HepG2 (cell line): ENCODE data around the gene SCN8A. TPM values are rescaled to one million over a fixed set of nuclear protein-coding genes. Genes with fewer than 3 reads are reported as not detected.

Experiments
- ATAC-seq: fragments of 200-7000 bp; cut with Tn5 transposase; 3 replicates; pipeline ENCODE4 v1.9.1; 2020; ENCODE audit warnings: mild to moderate bottlenecking, moderate library complexity
- BruUV-seq: library from RNA; stranded (reverse); fragments of 400-500 nt; replicated peaks from 2 replicates; lab custom pipeline; 2021; lab: Mats Ljungman, UMichigan
- CTCF ChIA-PET: fragments of 300-600 bp; formaldehyde crosslinking; extraction: SDS; loops from one replicate; lab custom pipeline; 2021; ENCODE audit warnings: low total read pairs, inconsistent platforms, low intra/inter-chr PET ratio; lab: Yijun Ruan, JAX
- POLR2A ChIA-PET: fragments of 350-600 bp; sonication (Branson Sonifier 250); formaldehyde crosslinking; loops from one replicate; lab custom pipeline; 2020; ENCODE audit warnings: antibody characterized with exemption, inconsistent platforms; lab: Yijun Ruan, JAX
- DNase-seq: peaks from one replicate; pipeline ENCODE4 v3.0.0-alpha.2; 2015; ENCODE audit warnings: low spot score
- FAIRE-seq: peaks from 3 replicates; lab custom pipeline; 2011; peaks lifted over from hg19 to GRCh38; lab: Jason Lieb, UNC
- H2AFZ ChIP-seq: one replicate; pipeline ENCODE4 v1.6.1; 2011; ENCODE audit warnings: low read length, inconsistent platforms
- H3K27ac ChIP-seq: fragments of 300-600 bp; 3 replicates; pipeline ENCODE4 v1.8.0; 2011; ENCODE audit warnings: mixed run types, mild to moderate bottlenecking, mixed read lengths, low read length, inconsistent platforms; ENCODE audit not compliant: insufficient read depth; ENCODE audit errors: extremely low read length
- H3K27me3 ChIP-seq, 2 experiments: fragments of 200-600 bp in 1 of 2; 2 replicates in 1 of 2; 3 replicates in 1 of 2; pipeline versions ENCODE4 v1.6.0 to v1.8.0; 2011; ENCODE audit warnings: low read length in 2 of 2, mild to moderate bottlenecking in 2 of 2, moderate library complexity in 2 of 2, inconsistent platforms in 1 of 2; ENCODE audit not compliant: insufficient read depth in 2 of 2, control insufficient read depth in 1 of 2
- H3K36me3 ChIP-seq, 2 experiments: fragments of 200-600 bp in 1 of 2; replicated peaks in 1 of 2; 2 replicates in 1 of 2; 3 replicates in 1 of 2; pipeline versions ENCODE4 v1.5.1 to v1.8.0; 2011; ENCODE audit warnings: low read length in 2 of 2, inconsistent platforms in 1 of 2; ENCODE audit not compliant: insufficient read depth in 2 of 2, control insufficient read depth in 1 of 2
- H3K4me1 ChIP-seq: 2 replicates; pipeline ENCODE4 v1.5.1; 2012; ENCODE audit warnings: low read length, inconsistent platforms; ENCODE audit not compliant: insufficient read depth
- H3K4me2 ChIP-seq: 2 replicates; pipeline ENCODE4 v1.6.0; 2011; ENCODE audit warnings: low read depth, low read length, inconsistent platforms
- H3K4me3 ChIP-seq, 3 experiments: fragments of 200-600 bp in 1 of 3; sonication (generic), shearing (Covaris generic) in 1 of 3; replicated peaks in 1 of 3; 2 replicates each; pipeline ENCODE4 v1.5.1; 2011 to 2016; ENCODE audit warnings: low read length in 3 of 3, inconsistent platforms in 2 of 3, low read depth in 2 of 3, mild to moderate bottlenecking in 2 of 3, control low read depth in 1 of 3, mixed read lengths in 1 of 3; ENCODE audit not compliant: insufficient read depth in 1 of 3
- H3K79me2 ChIP-seq: one replicate; pipeline ENCODE4 v1.6.1; 2011; ENCODE audit warnings: low read length, inconsistent platforms; ENCODE audit not compliant: insufficient read depth
- H3K9ac ChIP-seq: 2 replicates; pipeline ENCODE4 v1.6.0; 2011; ENCODE audit warnings: mild to moderate bottlenecking, low read depth, low read length, inconsistent platforms; ENCODE audit not compliant: insufficient read depth
- H3K9me3 ChIP-seq: 2 replicates; pipeline ENCODE4 v1.5.1; 2012; ENCODE audit warnings: mild to moderate bottlenecking, low read length
- H4K20me1 ChIP-seq: 2 replicates; pipeline ENCODE4 v1.6.0; 2011; ENCODE audit warnings: inconsistent platforms, mild to moderate bottlenecking, low read length, moderate library complexity; ENCODE audit not compliant: insufficient read depth
- BCL6 ChIP-seq: IDR thresholded peaks from 2 replicates; pipeline ENCODE4 v1.6.1; 2016; ENCODE audit warnings: missing genetic modification reagents, missing compliant biosample characterization
- NFYC ChIP-seq: IDR thresholded peaks from 2 replicates; pipeline ENCODE4 v1.6.1; 2016; ENCODE audit warnings: missing genetic modification reagents, missing compliant biosample characterization
- TBX3 ChIP-seq: fragments of 450-650 bp; IDR thresholded peaks from 2 replicates; pipeline ENCODE4 v1.6.1; 2017; ENCODE audit warnings: antibody characterized with exemption, mild to moderate bottlenecking, inconsistent platforms, borderline replicate concordance
- ZBTB7B ChIP-seq: sonication (generic); formaldehyde crosslinking; IDR thresholded peaks from 2 replicates; pipeline ENCODE4 v1.4.0; 2020; ENCODE audit warnings: missing genetic modification reagents
- ZNF557 ChIP-seq: sonication (generic); formaldehyde crosslinking; IDR thresholded peaks from 2 replicates; pipeline ENCODE4 v1.4.0; 2020; ENCODE audit warnings: missing genetic modification reagents
- ZNF709 ChIP-seq: sonication (generic); formaldehyde crosslinking; IDR thresholded peaks from 2 replicates; pipeline ENCODE4 v1.5.0; 2020; ENCODE audit warnings: mild to moderate bottlenecking, missing genetic modification reagents
- WGBS: methylation state at CpG from one replicate; pipeline ENCODE4 v1.1.6; 2017; ENCODE audit warnings: low lambda C conversion rate; 5-methylcytosine and 5-hydroxymethylcytosine counted together
- in situ Hi-C: cut with HindIII; loops from 2 replicates; pipeline ENCODE4 v1.10.0; 2017; ENCODE audit warnings: low pct_unique_long_range_greater_than_20kb; ENCODE audit not compliant: extremely low pct_ligation_motif_present
- intact Hi-C: fragments of 100-400 bp; cut with micrococcal nuclease; formaldehyde crosslinking; loops from one replicate; pipeline ENCODE4 v1.10.0; 2022; ENCODE audit not compliant: unreplicated experiment
- polyA plus RNA-seq, 8 experiments: library from polyadenylated mRNA; depleted of rRNA in 3 of 8; stranded (reverse) in 7 of 8; unstranded in 1 of 8; fragments of >200 nt; fragmentation: Illumina TruSeq in 4 of 8; extraction: Trizol in 4 of 8; gene quantifications; 2 replicates each; pipeline versions ENCODE4 v1.2.1 to v1.2.3, GENCODE V29; 2011 to 2016; ENCODE audit warnings: low read depth in 4 of 8, missing spikeins in 1 of 8, mixed read lengths in 1 of 8; ENCODE audit not compliant: insufficient read depth in 1 of 8
- total RNA-seq, 5 experiments: library from RNA; depleted of rRNA; stranded (reverse); fragments of >200 nt; fragmentation: Illumina TruSeq; extraction: Trizol; gene quantifications; 2 replicates each; pipeline ENCODE4 v1.2.3, GENCODE V29; 2016; ENCODE audit warnings: low read depth in 1 of 5
- TF ChIP-seq, protein P1 (sequence below): sonication (generic); formaldehyde crosslinking; IDR thresholded peaks from 2 replicates; pipeline ENCODE4 v1.8.1; 2023; ENCODE audit warnings: missing genetic modification reagents, mild to moderate bottlenecking, borderline replicate concordance
- TF ChIP-seq, protein P2 (sequence below): sonication (generic); formaldehyde crosslinking; IDR thresholded peaks from 2 replicates; pipeline ENCODE4 v1.9.0; 2021; ENCODE audit warnings: mild to moderate bottlenecking, missing genetic modification reagents
- TF ChIP-seq, protein P3 (sequence below): sonication (generic); formaldehyde crosslinking; IDR thresholded peaks from 2 replicates; pipeline ENCODE4 v1.4.0; 2020; ENCODE audit warnings: mild to moderate bottlenecking, missing genetic modification reagents

The SCN8A gene
- total and polyA plus RNA-seq, 2 of the 13 experiments (the other 11 are each of a cell fraction or from before 2014, with no cell fraction given), result 0.57 to 1.4 TPM

DNA sequence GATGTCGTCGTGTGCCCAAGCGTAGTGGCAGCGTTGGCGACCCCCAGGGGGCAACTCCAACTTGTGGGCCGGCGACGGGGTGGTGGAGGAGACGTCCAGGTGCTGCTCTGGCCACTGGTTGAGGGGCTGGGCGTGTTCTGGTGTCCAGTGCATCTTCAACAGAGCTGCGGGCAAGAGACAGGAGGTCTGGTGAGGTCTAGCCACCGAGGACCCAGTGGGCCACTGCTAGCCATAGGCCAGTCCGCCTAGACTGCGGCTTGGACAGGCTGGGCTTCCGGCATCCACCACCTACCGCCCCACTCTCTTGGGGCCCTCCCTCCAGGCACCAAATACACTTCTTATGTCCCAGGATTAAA, 231.2 kb downstream of the SCN8A start:
- Histone ChIP-seq H3K9ac (no peak overlapping the region), H3K36me3 (no peaks in the 10 kb centered on the region), H2AFZ (no peak overlapping the region), H3K4me1 (no peaks in the 10 kb centered on the region), H3K27ac (no peak overlapping the region), H3K4me2 (no peak overlapping the region), H3K79me2 (no peaks in the 10 kb centered on the region)
- intact Hi-C loops, result no loop called here
- in situ Hi-C loops, result no loop called here
- FAIRE-seq (no peak), DNase-seq (no peak)
- 91% methylated on average over 5 of the region's 16 CpGs for WGBS
- CTCF ChIA-PET, result no interaction called here
- TF ChIP-seq TBX3 (no peak), BCL6 (no peak), ZNF557 (CRISPR knock-in tag) (no peak), ZBTB7B (no peak), NFYC (CRISPR knock-in tag) (no peak), ZNF709 (CRISPR knock-in tag) (no peak)
- TF ChIP-seq, protein P1, sequence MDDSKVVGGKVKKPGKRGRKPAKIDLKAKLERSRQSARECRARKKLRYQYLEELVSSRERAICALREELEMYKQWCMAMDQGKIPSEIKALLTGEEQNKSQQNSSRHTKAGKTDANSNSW (CRISPR knock-in tag), result no peak
- TF ChIP-seq, protein P2, sequence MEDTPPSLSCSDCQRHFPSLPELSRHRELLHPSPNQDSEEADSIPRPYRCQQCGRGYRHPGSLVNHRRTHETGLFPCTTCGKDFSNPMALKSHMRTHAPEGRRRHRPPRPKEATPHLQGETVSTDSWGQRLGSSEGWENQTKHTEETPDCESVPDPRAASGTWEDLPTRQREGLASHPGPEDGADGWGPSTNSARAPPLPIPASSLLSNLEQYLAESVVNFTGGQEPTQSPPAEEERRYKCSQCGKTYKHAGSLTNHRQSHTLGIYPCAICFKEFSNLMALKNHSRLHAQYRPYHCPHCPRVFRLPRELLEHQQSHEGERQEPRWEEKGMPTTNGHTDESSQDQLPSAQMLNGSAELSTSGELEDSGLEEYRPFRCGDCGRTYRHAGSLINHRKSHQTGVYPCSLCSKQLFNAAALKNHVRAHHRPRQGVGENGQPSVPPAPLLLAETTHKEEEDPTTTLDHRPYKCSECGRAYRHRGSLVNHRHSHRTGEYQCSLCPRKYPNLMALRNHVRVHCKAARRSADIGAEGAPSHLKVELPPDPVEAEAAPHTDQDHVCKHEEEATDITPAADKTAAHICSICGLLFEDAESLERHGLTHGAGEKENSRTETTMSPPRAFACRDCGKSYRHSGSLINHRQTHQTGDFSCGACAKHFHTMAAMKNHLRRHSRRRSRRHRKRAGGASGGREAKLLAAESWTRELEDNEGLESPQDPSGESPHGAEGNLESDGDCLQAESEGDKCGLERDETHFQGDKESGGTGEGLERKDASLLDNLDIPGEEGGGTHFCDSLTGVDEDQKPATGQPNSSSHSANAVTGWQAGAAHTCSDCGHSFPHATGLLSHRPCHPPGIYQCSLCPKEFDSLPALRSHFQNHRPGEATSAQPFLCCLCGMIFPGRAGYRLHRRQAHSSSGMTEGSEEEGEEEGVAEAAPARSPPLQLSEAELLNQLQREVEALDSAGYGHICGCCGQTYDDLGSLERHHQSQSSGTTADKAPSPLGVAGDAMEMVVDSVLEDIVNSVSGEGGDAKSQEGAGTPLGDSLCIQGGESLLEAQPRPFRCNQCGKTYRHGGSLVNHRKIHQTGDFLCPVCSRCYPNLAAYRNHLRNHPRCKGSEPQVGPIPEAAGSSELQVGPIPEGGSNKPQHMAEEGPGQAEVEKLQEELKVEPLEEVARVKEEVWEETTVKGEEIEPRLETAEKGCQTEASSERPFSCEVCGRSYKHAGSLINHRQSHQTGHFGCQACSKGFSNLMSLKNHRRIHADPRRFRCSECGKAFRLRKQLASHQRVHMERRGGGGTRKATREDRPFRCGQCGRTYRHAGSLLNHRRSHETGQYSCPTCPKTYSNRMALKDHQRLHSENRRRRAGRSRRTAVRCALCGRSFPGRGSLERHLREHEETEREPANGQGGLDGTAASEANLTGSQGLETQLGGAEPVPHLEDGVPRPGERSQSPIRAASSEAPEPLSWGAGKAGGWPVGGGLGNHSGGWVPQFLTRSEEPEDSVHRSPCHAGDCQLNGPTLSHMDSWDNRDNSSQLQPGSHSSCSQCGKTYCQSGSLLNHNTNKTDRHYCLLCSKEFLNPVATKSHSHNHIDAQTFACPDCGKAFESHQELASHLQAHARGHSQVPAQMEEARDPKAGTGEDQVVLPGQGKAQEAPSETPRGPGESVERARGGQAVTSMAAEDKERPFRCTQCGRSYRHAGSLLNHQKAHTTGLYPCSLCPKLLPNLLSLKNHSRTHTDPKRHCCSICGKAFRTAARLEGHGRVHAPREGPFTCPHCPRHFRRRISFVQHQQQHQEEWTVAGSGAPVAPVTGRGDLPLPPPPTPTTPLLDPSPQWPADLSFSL, result no peak
- TF ChIP-seq, protein P3, sequence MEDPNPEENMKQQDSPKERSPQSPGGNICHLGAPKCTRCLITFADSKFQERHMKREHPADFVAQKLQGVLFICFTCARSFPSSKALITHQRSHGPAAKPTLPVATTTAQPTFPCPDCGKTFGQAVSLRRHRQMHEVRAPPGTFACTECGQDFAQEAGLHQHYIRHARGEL (CRISPR knock-in tag), result no peak
- TF ChIP-seq, all 625 proteins: peak for 0
- Histone ChIP-seq H3K9me3 (no peaks in the 10 kb centered on the region), H3K27me3 (no peaks in the 10 kb centered on the region), H4K20me1 (no peaks in the 10 kb centered on the region), H3K4me3 (no peak overlapping the region)
- BruUV-seq, result no TSS peak
- ATAC-seq, result no peak
- POLR2A ChIA-PET, result no interaction called here
